Liver (tissue), 9 donors: ENCODE data around the gene LRRC46. TPM values are rescaled to one million over a fixed set of nuclear protein-coding genes. Genes with fewer than 3 reads are reported as not detected.

ENCODE experiments used
- DNase-seq: peaks from one replicate; pipeline ENCODE4 v3.0.0-alpha.2; 2017; ENCODE audit warnings: low spot score
- H3K27ac ChIP-seq, 2 donors: one replicate each; pipeline ENCODE4 v1.7.0; 2013; ENCODE audit warnings: inconsistent platforms in 2 of 2, low read length in 2 of 2, control low read depth in 1 of 2, low read depth in 1 of 2, mild to moderate bottlenecking in 1 of 2
- H3K27me3 ChIP-seq, 4 donors: one replicate each; pipeline versions ENCODE4 v1.6.1 to v1.7.0; 2013; ENCODE audit warnings: low read length in 3 of 4, inconsistent platforms in 1 of 4, mild to moderate bottlenecking in 1 of 4, moderate library complexity in 1 of 4; ENCODE audit not compliant: control insufficient read depth in 4 of 4, insufficient read depth in 4 of 4
- H3K36me3 ChIP-seq, 4 donors: one replicate each; pipeline versions ENCODE4 v1.6.1 to v1.7.0; 2013; ENCODE audit warnings: low read length in 3 of 4, mild to moderate bottlenecking in 3 of 4, low read depth in 1 of 4, moderate library complexity in 1 of 4; ENCODE audit not compliant: control insufficient read depth in 4 of 4, insufficient read depth in 3 of 4
- H3K4me1 ChIP-seq, 4 donors: one replicate each; pipeline versions ENCODE4 v1.6.1 to v1.7.0; 2013; ENCODE audit warnings: low read length in 3 of 4, mild to moderate bottlenecking in 3 of 4, moderate library complexity in 1 of 4; ENCODE audit not compliant: control insufficient read depth in 4 of 4, insufficient read depth in 4 of 4
- H3K4me3 ChIP-seq, 3 donors: one replicate each; pipeline versions ENCODE4 v1.6.1 to v1.7.0; 2013; ENCODE audit warnings: low read length in 3 of 3, control low read depth in 1 of 3, low read depth in 1 of 3, mild to moderate bottlenecking in 1 of 3
- H3K9ac ChIP-seq, 2 donors: one replicate each; pipeline ENCODE4 v1.7.0; 2013; ENCODE audit warnings: low read length in 2 of 2, mild to moderate bottlenecking in 2 of 2, moderate library complexity in 2 of 2, control low read depth in 1 of 2, low read depth in 1 of 2
- H3K9me3 ChIP-seq, 4 donors: one replicate each; pipeline versions ENCODE4 v1.6.1 to v1.7.0; 2013; ENCODE audit warnings: low read length in 3 of 4; ENCODE audit not compliant: control insufficient read depth in 4 of 4
- CTCF ChIP-seq: fragments of 150-350 bp; IDR thresholded peaks from 2 replicates; pipeline ENCODE4 v1.5.1; 2017; ENCODE audit warnings: improper control_type of control experiment, low read depth, low read length; ENCODE audit not compliant: missing input control
- EGR1 ChIP-seq, 2 donors: IDR thresholded peaks; 2 replicates each; pipeline ENCODE4 v1.6.1; 2016 to 2018; ENCODE audit warnings: antibody characterized with exemption in 2 of 2, low read depth in 2 of 2
- FOXA1 ChIP-seq: IDR thresholded peaks from 2 replicates; pipeline ENCODE4 v1.6.1; 2016; ENCODE audit warnings: antibody characterized with exemption
- GABPA ChIP-seq, 2 donors: IDR thresholded peaks in 1 of 2; conservative IDR thresholded peaks in 1 of 2; 2 replicates each; pipeline ENCODE4 v1.6.1; 2016; ENCODE audit warnings: antibody characterized with exemption in 2 of 2, mild to moderate bottlenecking in 1 of 2, moderate library complexity in 1 of 2
- HNF4G ChIP-seq: IDR thresholded peaks from 2 replicates; pipeline ENCODE4 v1.6.1; 2016; ENCODE audit warnings: antibody characterized with exemption
- JUND ChIP-seq, 2 donors: IDR thresholded peaks; 2 replicates each; pipeline ENCODE4 v1.6.1; 2016; ENCODE audit warnings: antibody characterized with exemption in 2 of 2
- MAX ChIP-seq: IDR thresholded peaks from 2 replicates; pipeline ENCODE4 v1.6.1; 2016; ENCODE audit warnings: antibody characterized with exemption
- NR2F2 ChIP-seq: IDR thresholded peaks from 2 replicates; pipeline ENCODE4 v1.6.1; 2016; ENCODE audit warnings: antibody characterized with exemption
- RAD21 ChIP-seq, 2 donors: IDR thresholded peaks; 2 replicates each; pipeline ENCODE4 v1.6.1; 2016; ENCODE audit warnings: antibody characterized with exemption in 2 of 2, mild to moderate bottlenecking in 2 of 2
- RXRA ChIP-seq, 2 donors: IDR thresholded peaks; 2 replicates each; pipeline ENCODE4 v1.6.1; 2017 to 2018; ENCODE audit warnings: antibody characterized with exemption in 2 of 2, mild to moderate bottlenecking in 1 of 2
- TAF1 ChIP-seq: conservative IDR thresholded peaks from 2 replicates; pipeline ENCODE4 v1.6.1; 2016; ENCODE audit warnings: antibody characterized with exemption, mild to moderate bottlenecking
- YY1 ChIP-seq: IDR thresholded peaks from 2 replicates; pipeline ENCODE4 v1.6.1; 2016; ENCODE audit warnings: antibody characterized with exemption, mild to moderate bottlenecking
- ZBTB33 ChIP-seq: IDR thresholded peaks from 2 replicates; pipeline ENCODE4 v1.6.1; 2016; ENCODE audit warnings: antibody characterized with exemption
- WGBS: extraction: QIAGEN DNeasy Blood & Tissue Kit; methylation state at CpG from one replicate; pipeline ENCODE4 v1.1.7; 2013; 5-methylcytosine and 5-hydroxymethylcytosine counted together
- polyA plus RNA-seq, 2 donors: library from polyadenylated mRNA; stranded (reverse) in 1 of 2; unstranded in 1 of 2; fragments of 200-250 nt in 1 of 2; fragments of >200 nt in 1 of 2; fragmentation: Nextera tagmentation in 1 of 2; extraction: Ambion mirVana in 1 of 2; gene quantifications; one replicate each; pipeline versions ENCODE4 v1.2.1 to v1.2.3, GENCODE V29; 2013 to 2015
- total RNA-seq, 2 donors: library from RNA; depleted of rRNA; stranded (reverse); fragments of >200 nt; gene quantifications; one replicate each; pipeline ENCODE4 v1.2.3, GENCODE V29; 2014
- TF ChIP-seq, protein P1 (sequence below): IDR thresholded peaks from 2 replicates; pipeline ENCODE4 v1.6.1; 2016; ENCODE audit warnings: antibody characterized with exemption, mild to moderate bottlenecking
- TF ChIP-seq, protein P2 (sequence below): IDR thresholded peaks from 2 replicates; pipeline ENCODE4 v1.6.1; 2016; ENCODE audit warnings: antibody characterized with exemption
- donor health status: healthy.
- donor health status: healthy.
- donor health status: healthy.
- donor health status: healthy.
- donor health status: healthy.

Gene LRRC46
- total and polyA plus RNA-seq, 4 donors, result under 0.01 to 0.43 (median 0.32) TPM

- Histone ChIP-seq H3K27me3 (peaks cover 0 to 11% (median 6%) of the 10 kb centered on the region in 4 donors), H3K4me3 (no peak overlapping the region), H3K27ac (no peak overlapping the region), H3K4me1 (no peaks in the 10 kb centered on the region), H3K36me3 (no peaks in the 10 kb centered on the region), H3K9me3 (no peaks in the 10 kb centered on the region), H3K9ac (no peak overlapping the region)
- DNase-seq, result no peak
- TF ChIP-seq GABPA (IDR thresholded peaks at IDR 0.05 in 1 of 2, conservative IDR thresholded peaks at IDR 0.05 in 1 of 2) (no peak), EGR1 (IDR thresholded peaks at IDR 0.05; ENCODE audit: low read depth in 2 of 2) (no peak), NR2F2 (no peak), MAX (no peak), TAF1 (no peak), CTCF (no peak), HNF4G (no peak), YY1 (no peak), RXRA (IDR thresholded peaks at IDR 0.05) (no peak)
These were observed 25.4 kb downstream of the LRRC46 start for GRCh38 chr17:47856830-47857229.

GRCh38 chr17:47857551-47858455 is 26.3 kb downstream of the LRRC46 start:
- Histone ChIP-seq H3K27ac (no peak overlapping the region), H3K4me1 (no peaks in the 10 kb centered on the region), H3K9me3 (no peaks in the 10 kb centered on the region), H3K36me3 (no peaks in the 10 kb centered on the region), H3K4me3 (no peak overlapping the region), H3K27me3 (peaks cover 0 to 9% (median 3%) of the 10 kb centered on the region in 4 donors), H3K9ac (no peak overlapping the region)
- TF ChIP-seq MAX, result no peak
- TF ChIP-seq GABPA (IDR thresholded peaks at IDR 0.05 in 1 of 2, conservative IDR thresholded peaks at IDR 0.05 in 1 of 2), result no peak
- TF ChIP-seq, protein P1, sequence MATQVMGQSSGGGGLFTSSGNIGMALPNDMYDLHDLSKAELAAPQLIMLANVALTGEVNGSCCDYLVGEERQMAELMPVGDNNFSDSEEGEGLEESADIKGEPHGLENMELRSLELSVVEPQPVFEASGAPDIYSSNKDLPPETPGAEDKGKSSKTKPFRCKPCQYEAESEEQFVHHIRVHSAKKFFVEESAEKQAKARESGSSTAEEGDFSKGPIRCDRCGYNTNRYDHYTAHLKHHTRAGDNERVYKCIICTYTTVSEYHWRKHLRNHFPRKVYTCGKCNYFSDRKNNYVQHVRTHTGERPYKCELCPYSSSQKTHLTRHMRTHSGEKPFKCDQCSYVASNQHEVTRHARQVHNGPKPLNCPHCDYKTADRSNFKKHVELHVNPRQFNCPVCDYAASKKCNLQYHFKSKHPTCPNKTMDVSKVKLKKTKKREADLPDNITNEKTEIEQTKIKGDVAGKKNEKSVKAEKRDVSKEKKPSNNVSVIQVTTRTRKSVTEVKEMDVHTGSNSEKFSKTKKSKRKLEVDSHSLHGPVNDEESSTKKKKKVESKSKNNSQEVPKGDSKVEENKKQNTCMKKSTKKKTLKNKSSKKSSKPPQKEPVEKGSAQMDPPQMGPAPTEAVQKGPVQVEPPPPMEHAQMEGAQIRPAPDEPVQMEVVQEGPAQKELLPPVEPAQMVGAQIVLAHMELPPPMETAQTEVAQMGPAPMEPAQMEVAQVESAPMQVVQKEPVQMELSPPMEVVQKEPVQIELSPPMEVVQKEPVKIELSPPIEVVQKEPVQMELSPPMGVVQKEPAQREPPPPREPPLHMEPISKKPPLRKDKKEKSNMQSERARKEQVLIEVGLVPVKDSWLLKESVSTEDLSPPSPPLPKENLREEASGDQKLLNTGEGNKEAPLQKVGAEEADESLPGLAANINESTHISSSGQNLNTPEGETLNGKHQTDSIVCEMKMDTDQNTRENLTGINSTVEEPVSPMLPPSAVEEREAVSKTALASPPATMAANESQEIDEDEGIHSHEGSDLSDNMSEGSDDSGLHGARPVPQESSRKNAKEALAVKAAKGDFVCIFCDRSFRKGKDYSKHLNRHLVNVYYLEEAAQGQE, result no peak
- no peak for TF ChIP-seq ZBTB33
- TF ChIP-seq, protein P2, sequence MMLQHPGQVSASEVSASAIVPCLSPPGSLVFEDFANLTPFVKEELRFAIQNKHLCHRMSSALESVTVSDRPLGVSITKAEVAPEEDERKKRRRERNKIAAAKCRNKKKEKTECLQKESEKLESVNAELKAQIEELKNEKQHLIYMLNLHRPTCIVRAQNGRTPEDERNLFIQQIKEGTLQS, result no peak
- no peak for TF ChIP-seq JUND (IDR thresholded peaks at IDR 0.05)
- no peak for TF ChIP-seq RAD21 (IDR thresholded peaks at IDR 0.05)
- TF ChIP-seq TAF1, result no peak
- TF ChIP-seq FOXA1, result no peak
- no peak for TF ChIP-seq NR2F2
- no peak for TF ChIP-seq EGR1 (IDR thresholded peaks at IDR 0.05; ENCODE audit: low read depth in 2 of 2)
- no peak for TF ChIP-seq YY1
- TF ChIP-seq HNF4G, result no peak
- 85% methylated on average over 16 of the region's 16 CpGs for WGBS
- DNase-seq, result no peak
